Dendritic cell treated with granulocyte-macrophage colony-stimulating factor and Interleukin-4, amounts not matched to agents 40 ng/mL and 50 ng/mL, for 4 days (primary cell): ENCODE data around the gene SEPHS2.
"Not testable (repeated sequence)": the region's sequence is repeated elsewhere in the genome, so short reads cannot be mapped to it uniquely, and the experiment has no call there.

Source experiments
- H3K27ac Mint-ChIP-seq: one replicate; pipeline ENCODE4 v1.8.0; 2022; ENCODE audit warnings: mild to moderate bottlenecking, mixed read lengths
- H3K27me3 Mint-ChIP-seq: one replicate; pipeline ENCODE4 v1.8.0; 2022; ENCODE audit warnings: mild to moderate bottlenecking, mixed read lengths
- H3K36me3 Mint-ChIP-seq: one replicate; pipeline ENCODE4 v1.8.0; 2022; ENCODE audit warnings: low read depth, mixed read lengths
- H3K4me1 Mint-ChIP-seq: one replicate; pipeline ENCODE4 v1.8.0; 2022; ENCODE audit warnings: low read depth, mixed read lengths
- H3K4me3 Mint-ChIP-seq: one replicate; pipeline ENCODE4 v1.8.0; 2022; ENCODE audit warnings: mild to moderate bottlenecking, moderate library complexity, mixed read lengths
- H3K9me3 Mint-ChIP-seq: one replicate; pipeline ENCODE4 v1.8.0; 2022; ENCODE audit warnings: mixed read lengths
- intact Hi-C: fragments of 100-400 bp; cut with micrococcal nuclease; formaldehyde crosslinking; loops from one replicate; pipeline ENCODE4 v1.15.0; 2022

Gene SEPHS2

GRCh38 chr16:30445408-30446202, at the start of gene SEPHS2:
TSS of gene SEPHS2 (minus strand) at chr16:30445874. CDS start at chr16:30445727, 147 bp downstream.
- peaks cover 44% of the 10 kb centered on the region for H3K4me1 Mint-ChIP-seq
- H3K4me3 Mint-ChIP-seq = peak within 1 kb of the TSS; percentile 80
- no peaks in the 10 kb centered on the region for H3K9me3 Mint-ChIP-seq
- no peaks in the 10 kb centered on the region for H3K27me3 Mint-ChIP-seq
- peak within 1 kb of the TSS; percentile 89 for H3K27ac Mint-ChIP-seq
- intact Hi-C loops = loop anchor here (5.0 to 10.0 kb wide), 2 partner anchors 37 to 159 kb away; no protein-coding TSS in a partner anchor
- peaks cover 34% of the 10 kb centered on the region for H3K36me3 Mint-ChIP-seq

- Mint-ChIP-seq H3K27ac (no peak overlapping the region), H3K4me1 (peaks cover 20% of the 10 kb centered on the region), H3K27me3 (no peaks in the 10 kb centered on the region), H3K4me3 (no peak overlapping the region), H3K9me3 (no peaks in the 10 kb centered on the region), H3K36me3 (peaks cover 96% of the 10 kb centered on the region)
- intact Hi-C loops = no loop called here
These were observed 49.0 kb upstream of the SEPHS2 start for GRCh38 chr16:30494709-30495108.

GRCh38 chr16:30493941-30494488, 48.3 kb upstream of the SEPHS2 start:
- H3K27ac Mint-ChIP-seq = no peak overlapping the region
- H3K4me1 Mint-ChIP-seq = peaks cover 27% of the 10 kb centered on the region
- peaks cover 96% of the 10 kb centered on the region for H3K36me3 Mint-ChIP-seq
- H3K9me3 Mint-ChIP-seq = no peaks in the 10 kb centered on the region
- no peaks in the 10 kb centered on the region for H3K27me3 Mint-ChIP-seq
- intact Hi-C loops = no loop called here
- no peak overlapping the region for H3K4me3 Mint-ChIP-seq

GRCh38 chr16:30491744-30492308, 46.2 kb upstream of the SEPHS2 start:
- H3K4me3 Mint-ChIP-seq = no peak overlapping the region
- H3K4me1 Mint-ChIP-seq = peaks cover 40% of the 10 kb centered on the region
- intact Hi-C loops = no loop called here
- peaks cover 94% of the 10 kb centered on the region for H3K36me3 Mint-ChIP-seq
- peak overlapping the region; percentile 58 for H3K27ac Mint-ChIP-seq
- H3K27me3 Mint-ChIP-seq = no peaks in the 10 kb centered on the region
- no peaks in the 10 kb centered on the region for H3K9me3 Mint-ChIP-seq

GRCh38 chr16:30491229-30491628, 45.6 kb upstream of the SEPHS2 start:
- Mint-ChIP-seq H3K27ac (peak overlapping the region; percentile 58), H3K4me1 (peaks cover 40% of the 10 kb centered on the region), H3K36me3 (peaks cover 96% of the 10 kb centered on the region), H3K4me3 (no peak overlapping the region), H3K9me3 (no peaks in the 10 kb centered on the region), H3K27me3 (no peaks in the 10 kb centered on the region)
- intact Hi-C loops = no loop called here

- peaks cover 98% of the 10 kb centered on the region for H3K36me3 Mint-ChIP-seq
- intact Hi-C loops = no loop called here
- H3K9me3 Mint-ChIP-seq = no peaks in the 10 kb centered on the region
- H3K27me3 Mint-ChIP-seq = no peaks in the 10 kb centered on the region
- no peak overlapping the region for H3K4me3 Mint-ChIP-seq
- peaks cover 36% of the 10 kb centered on the region for H3K4me1 Mint-ChIP-seq
- peak overlapping the region; percentile 50 for H3K27ac Mint-ChIP-seq
These were observed 44.5 kb upstream of the SEPHS2 start for GRCh38 chr16:30490210-30490609.

GRCh38 chr16:30488764-30489605, 43.3 kb upstream of the SEPHS2 start:
- H3K27me3 Mint-ChIP-seq = no peaks in the 10 kb centered on the region
- peaks cover 98% of the 10 kb centered on the region for H3K36me3 Mint-ChIP-seq
- H3K27ac Mint-ChIP-seq = peak overlapping the region; percentile 77
- peaks cover 42% of the 10 kb centered on the region for H3K4me1 Mint-ChIP-seq
- H3K4me3 Mint-ChIP-seq = peak overlapping the region; percentile 23
- no peaks in the 10 kb centered on the region for H3K9me3 Mint-ChIP-seq
- intact Hi-C loops = no loop called here

- intact Hi-C loops = no loop called here
- Mint-ChIP-seq H3K27ac (no peak overlapping the region), H3K27me3 (no peaks in the 10 kb centered on the region), H3K4me1 (peaks cover 47% of the 10 kb centered on the region), H3K4me3 (no peak overlapping the region), H3K36me3 (peaks cover 97% of the 10 kb centered on the region), H3K9me3 (no peaks in the 10 kb centered on the region)
These were observed 40.3 kb upstream of the SEPHS2 start for GRCh38 chr16:30485818-30486436.

GRCh38 chr16:30484887-30485286, 39.2 kb upstream of the SEPHS2 start:
- Mint-ChIP-seq H3K36me3 (peaks cover 98% of the 10 kb centered on the region), H3K4me3 (no peak overlapping the region), H3K27ac (peak overlapping the region; percentile 40)

GRCh38 chr16:30482366-30482765, 36.7 kb upstream of the SEPHS2 start:
- peaks cover 54% of the 10 kb centered on the region for H3K4me1 Mint-ChIP-seq
- H3K9me3 Mint-ChIP-seq = no peaks in the 10 kb centered on the region
- H3K27me3 Mint-ChIP-seq = no peaks in the 10 kb centered on the region
- no peak overlapping the region for H3K4me3 Mint-ChIP-seq
- peaks cover 80% of the 10 kb centered on the region for H3K36me3 Mint-ChIP-seq
- peak overlapping the region; percentile 26 for H3K27ac Mint-ChIP-seq
- intact Hi-C loops = loop anchor here (5.0 kb wide), 1 partner anchor 35 kb away; the partner anchor contains the start of gene SEPHS2

More at GRCh38 chr16:30484887-30485286, 39.2 kb upstream of the SEPHS2 start:
- H3K27me3 Mint-ChIP-seq = no peaks in the 10 kb centered on the region
- H3K4me1 Mint-ChIP-seq = peaks cover 51% of the 10 kb centered on the region
- intact Hi-C loops = loop anchor here (5.0 kb wide), 1 partner anchor 38 kb away; the partner anchor contains the start of gene SEPHS2
- no peaks in the 10 kb centered on the region for H3K9me3 Mint-ChIP-seq

GRCh38 chr16:30481381-30481780, 35.7 kb upstream of the SEPHS2 start:
- Mint-ChIP-seq H3K4me1 (peaks cover 60% of the 10 kb centered on the region), H3K27ac (no peak overlapping the region), H3K9me3 (no peaks in the 10 kb centered on the region)

GRCh38 chr16:30478766-30479478, 33.2 kb upstream of the SEPHS2 start:
- intact Hi-C loops = no loop called here
- peak overlapping the region; percentile 78 for H3K27ac Mint-ChIP-seq
- no peaks in the 10 kb centered on the region for H3K9me3 Mint-ChIP-seq
- H3K4me1 Mint-ChIP-seq = peaks cover 73% of the 10 kb centered on the region
- H3K27me3 Mint-ChIP-seq = no peaks in the 10 kb centered on the region
- H3K36me3 Mint-ChIP-seq = peaks cover 70% of the 10 kb centered on the region
- no peak overlapping the region for H3K4me3 Mint-ChIP-seq

More at GRCh38 chr16:30481381-30481780, 35.7 kb upstream of the SEPHS2 start:
- Mint-ChIP-seq H3K36me3 (peaks cover 80% of the 10 kb centered on the region), H3K4me3 (no peak overlapping the region), H3K27me3 (no peaks in the 10 kb centered on the region)
- intact Hi-C loops = loop anchor here (5.0 kb wide), 1 partner anchor 34 kb away; the partner anchor contains the start of gene SEPHS2

GRCh38 chr16:30477773-30478172, 32.1 kb upstream of the SEPHS2 start:
- H3K27ac Mint-ChIP-seq = peak overlapping the region; percentile 78

More at GRCh38 chr16:30477773-30478172, 32.1 kb upstream of the SEPHS2 start:
- intact Hi-C loops, H3K4me3 Mint-ChIP-seq, H3K27me3 Mint-ChIP-seq, H3K9me3 Mint-ChIP-seq: not testable (repeated sequence)
- H3K36me3 Mint-ChIP-seq = peaks cover 58% of the 10 kb centered on the region
- peaks cover 85% of the 10 kb centered on the region for H3K4me1 Mint-ChIP-seq
